Type B pancreatic cell (in vitro differentiated cells): Measurements from ENCODE around the gene MRPS27. TPM values are rescaled to one million over a fixed set of nuclear protein-coding genes. Genes with fewer than 3 reads are reported as not detected.

Source experiments
- DNase-seq: peaks from one replicate; pipeline ENCODE4 v3.0.0; 2021; ENCODE audit warnings: mixed read lengths; ENCODE audit not compliant: unreplicated experiment; ENCODE audit errors: extremely low spot score
- H3K27ac Mint-ChIP-seq: 2 replicates; pipeline ENCODE4 v1.8.0; 2021; ENCODE audit warnings: mild to moderate bottlenecking, mixed read lengths
- H3K27me3 Mint-ChIP-seq: 2 replicates; pipeline ENCODE4 v1.8.0; 2021; ENCODE audit warnings: mixed read lengths
- H3K36me3 Mint-ChIP-seq: 2 replicates; pipeline ENCODE4 v1.8.0; 2021; ENCODE audit warnings: mixed read lengths
- H3K4me1 Mint-ChIP-seq: one replicate; pipeline ENCODE4 v1.8.0; 2021; ENCODE audit warnings: mixed read lengths; ENCODE audit not compliant: unreplicated experiment
- H3K4me3 Mint-ChIP-seq: 2 replicates; pipeline ENCODE4 v1.8.0; 2021; ENCODE audit warnings: mild to moderate bottlenecking, mixed read lengths
- H3K9me3 Mint-ChIP-seq: 2 replicates; pipeline ENCODE4 v1.8.0; 2021; ENCODE audit warnings: mixed read lengths
- total RNA-seq: library from RNA; stranded (reverse); gene quantifications from 2 replicates; pipeline ENCODE4 v1.2.1, GENCODE V29; 2021; ENCODE audit warnings: low replicate concordance
- TF ChIP-seq, protein P1 (sequence below): fragments of 200-600 bp; sonication (generic); conservative IDR thresholded peaks from 2 replicates; pipeline ENCODE4 v1.5.0; 2021; ENCODE audit warnings: antibody characterized with exemption, mild to moderate bottlenecking

Gene MRPS27
- total RNA-seq, 1 donor from 2014 or later = 66.3 TPM

DNA sequence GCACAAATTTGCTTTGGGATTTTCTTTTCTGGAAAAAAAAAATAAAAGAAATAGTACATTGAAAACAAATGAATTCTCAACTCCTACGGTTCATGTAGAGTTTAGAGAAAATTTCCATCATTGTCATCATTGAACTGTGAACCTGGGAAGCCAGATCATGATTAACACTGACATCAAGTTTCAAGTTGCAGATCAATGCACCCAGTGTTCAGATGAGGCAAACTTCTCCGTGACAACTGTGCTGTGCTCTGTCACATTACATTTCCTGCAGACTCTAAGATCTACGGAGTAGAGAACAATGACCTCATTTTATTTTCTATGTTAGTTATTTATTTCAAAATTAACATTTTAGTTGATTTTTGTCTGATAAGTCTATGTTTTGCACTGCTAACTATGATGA, 113.0 kb downstream of the MRPS27 start:
- H3K36me3 Mint-ChIP-seq = peaks cover 29% of the 10 kb centered on the region
- no peaks in the 10 kb centered on the region for H3K27me3 Mint-ChIP-seq
- H3K4me3 Mint-ChIP-seq = no peak overlapping the region
- H3K9me3 Mint-ChIP-seq = no peaks in the 10 kb centered on the region
- no peak for DNase-seq
- TF ChIP-seq, protein P1, sequence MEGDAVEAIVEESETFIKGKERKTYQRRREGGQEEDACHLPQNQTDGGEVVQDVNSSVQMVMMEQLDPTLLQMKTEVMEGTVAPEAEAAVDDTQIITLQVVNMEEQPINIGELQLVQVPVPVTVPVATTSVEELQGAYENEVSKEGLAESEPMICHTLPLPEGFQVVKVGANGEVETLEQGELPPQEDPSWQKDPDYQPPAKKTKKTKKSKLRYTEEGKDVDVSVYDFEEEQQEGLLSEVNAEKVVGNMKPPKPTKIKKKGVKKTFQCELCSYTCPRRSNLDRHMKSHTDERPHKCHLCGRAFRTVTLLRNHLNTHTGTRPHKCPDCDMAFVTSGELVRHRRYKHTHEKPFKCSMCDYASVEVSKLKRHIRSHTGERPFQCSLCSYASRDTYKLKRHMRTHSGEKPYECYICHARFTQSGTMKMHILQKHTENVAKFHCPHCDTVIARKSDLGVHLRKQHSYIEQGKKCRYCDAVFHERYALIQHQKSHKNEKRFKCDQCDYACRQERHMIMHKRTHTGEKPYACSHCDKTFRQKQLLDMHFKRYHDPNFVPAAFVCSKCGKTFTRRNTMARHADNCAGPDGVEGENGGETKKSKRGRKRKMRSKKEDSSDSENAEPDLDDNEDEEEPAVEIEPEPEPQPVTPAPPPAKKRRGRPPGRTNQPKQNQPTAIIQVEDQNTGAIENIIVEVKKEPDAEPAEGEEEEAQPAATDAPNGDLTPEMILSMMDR = no peak
- no peak overlapping the region for H3K27ac Mint-ChIP-seq
- H3K4me1 Mint-ChIP-seq = peaks cover 5% of the 10 kb centered on the region

DNA sequence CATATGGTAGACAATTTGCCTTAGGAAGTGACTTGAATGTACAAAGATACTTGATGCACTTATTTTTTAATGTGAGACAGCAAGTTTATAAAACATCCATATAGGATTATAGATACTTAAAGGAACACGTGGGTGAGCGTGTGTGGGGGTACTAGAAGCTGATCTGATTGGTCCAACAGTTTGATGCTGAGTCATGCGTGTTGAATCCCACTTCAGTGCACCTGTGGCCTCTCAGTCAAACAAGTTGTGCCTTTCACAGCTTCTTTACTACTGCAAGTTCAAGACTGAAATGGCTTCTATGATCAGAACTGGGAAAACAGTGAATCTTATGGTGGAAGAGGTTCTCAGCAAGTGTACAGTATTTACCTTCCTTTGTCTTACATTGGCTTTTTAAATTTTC, 113.9 kb downstream of the MRPS27 start:
- no peak for DNase-seq
- H3K4me3 Mint-ChIP-seq = no peak overlapping the region
- H3K27ac Mint-ChIP-seq = no peak overlapping the region
- H3K27me3 Mint-ChIP-seq = no peaks in the 10 kb centered on the region
- peaks cover 2% of the 10 kb centered on the region for H3K4me1 Mint-ChIP-seq
- TF ChIP-seq, protein P1 = no peak
- H3K9me3 Mint-ChIP-seq = no peaks in the 10 kb centered on the region
- H3K36me3 Mint-ChIP-seq = peaks cover 29% of the 10 kb centered on the region

- no peak overlapping the region for H3K27ac Mint-ChIP-seq
- DNase-seq = no peak
- TF ChIP-seq, protein P1 = no peak
- no peaks in the 10 kb centered on the region for H3K9me3 Mint-ChIP-seq
- H3K27me3 Mint-ChIP-seq = no peaks in the 10 kb centered on the region
- H3K36me3 Mint-ChIP-seq = peaks cover 29% of the 10 kb centered on the region
- H3K4me3 Mint-ChIP-seq = no peak overlapping the region
- no peaks in the 10 kb centered on the region for H3K4me1 Mint-ChIP-seq
Measured at GRCh38 chr5:72205431-72206009, 114.5 kb downstream of the MRPS27 start.

GRCh38 chr5:72204946-72205345, 115.1 kb downstream of the MRPS27 start:
- H3K9me3 Mint-ChIP-seq = no peaks in the 10 kb centered on the region
- H3K4me1 Mint-ChIP-seq = no peaks in the 10 kb centered on the region
- peaks cover 34% of the 10 kb centered on the region for H3K36me3 Mint-ChIP-seq
- DNase-seq = no peak
- TF ChIP-seq, protein P1 = no peak
- no peak overlapping the region for H3K27ac Mint-ChIP-seq
- H3K27me3 Mint-ChIP-seq = no peaks in the 10 kb centered on the region
- H3K4me3 Mint-ChIP-seq = no peak overlapping the region

- no peak overlapping the region for H3K27ac Mint-ChIP-seq
- DNase-seq = no peak
- peaks cover 50% of the 10 kb centered on the region for H3K36me3 Mint-ChIP-seq
- H3K4me3 Mint-ChIP-seq = no peak overlapping the region
- no peaks in the 10 kb centered on the region for H3K4me1 Mint-ChIP-seq
- H3K9me3 Mint-ChIP-seq = peaks cover 6% of the 10 kb centered on the region
- TF ChIP-seq, protein P1 = no peak
- no peaks in the 10 kb centered on the region for H3K27me3 Mint-ChIP-seq
Measured at GRCh38 chr5:72203251-72203845, 116.7 kb downstream of the MRPS27 start.
